ENCODE results near the gene HARBI1. TPM values are rescaled to one million over a fixed set of nuclear protein-coding genes. Genes with fewer than 3 reads are reported as not detected.

The HARBI1 gene
- total and polyA plus RNA-seq, 9 of the 15 experiments (the other 6 are each of a cell fraction or from before 2014, with no cell fraction given) = 3.5 to 8.4 (median 5.5) TPM

DNA sequence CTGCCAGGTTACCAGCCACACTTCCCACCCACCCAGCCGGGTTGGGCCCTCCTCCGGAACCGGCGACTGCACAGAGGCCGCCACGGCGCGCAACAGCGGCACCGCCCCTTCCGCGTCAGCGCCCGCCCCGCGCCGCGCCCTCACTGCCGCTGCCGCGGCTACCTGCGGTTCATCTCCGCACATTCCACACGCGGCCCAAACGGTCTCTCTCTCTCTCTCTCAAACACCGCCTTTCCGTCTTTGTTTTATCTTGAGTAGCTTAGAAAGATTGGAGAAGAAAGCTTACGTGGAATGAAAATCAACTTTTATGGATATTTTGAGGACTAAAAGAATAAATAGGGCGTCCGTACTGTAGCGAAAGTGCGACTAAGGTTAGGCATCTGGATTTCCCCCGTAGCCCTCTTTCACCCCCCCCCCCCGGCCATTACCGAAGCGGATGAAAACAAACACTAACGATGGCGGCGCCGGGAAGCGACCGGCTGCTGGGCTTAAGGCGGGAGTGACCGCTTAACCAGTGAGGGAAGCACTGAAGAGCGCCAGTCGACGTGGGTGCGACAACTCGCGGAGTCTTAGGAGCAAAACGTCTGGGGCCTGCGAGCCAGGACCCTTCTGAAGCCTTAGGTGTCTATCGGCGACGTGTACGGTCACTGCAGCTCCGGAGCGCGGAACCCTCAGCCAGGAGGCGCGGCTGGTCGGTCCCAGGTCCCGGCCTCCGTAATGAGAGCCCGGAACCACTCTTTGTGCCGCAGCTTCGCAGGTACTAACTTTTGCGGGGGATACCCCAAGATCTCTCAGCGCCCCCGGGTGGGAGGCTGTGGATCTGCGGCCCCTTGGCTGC is at the start of gene HARBI1, which contains the start of gene ATG13 (continued):
- TF ChIP-seq, protein P1, sequence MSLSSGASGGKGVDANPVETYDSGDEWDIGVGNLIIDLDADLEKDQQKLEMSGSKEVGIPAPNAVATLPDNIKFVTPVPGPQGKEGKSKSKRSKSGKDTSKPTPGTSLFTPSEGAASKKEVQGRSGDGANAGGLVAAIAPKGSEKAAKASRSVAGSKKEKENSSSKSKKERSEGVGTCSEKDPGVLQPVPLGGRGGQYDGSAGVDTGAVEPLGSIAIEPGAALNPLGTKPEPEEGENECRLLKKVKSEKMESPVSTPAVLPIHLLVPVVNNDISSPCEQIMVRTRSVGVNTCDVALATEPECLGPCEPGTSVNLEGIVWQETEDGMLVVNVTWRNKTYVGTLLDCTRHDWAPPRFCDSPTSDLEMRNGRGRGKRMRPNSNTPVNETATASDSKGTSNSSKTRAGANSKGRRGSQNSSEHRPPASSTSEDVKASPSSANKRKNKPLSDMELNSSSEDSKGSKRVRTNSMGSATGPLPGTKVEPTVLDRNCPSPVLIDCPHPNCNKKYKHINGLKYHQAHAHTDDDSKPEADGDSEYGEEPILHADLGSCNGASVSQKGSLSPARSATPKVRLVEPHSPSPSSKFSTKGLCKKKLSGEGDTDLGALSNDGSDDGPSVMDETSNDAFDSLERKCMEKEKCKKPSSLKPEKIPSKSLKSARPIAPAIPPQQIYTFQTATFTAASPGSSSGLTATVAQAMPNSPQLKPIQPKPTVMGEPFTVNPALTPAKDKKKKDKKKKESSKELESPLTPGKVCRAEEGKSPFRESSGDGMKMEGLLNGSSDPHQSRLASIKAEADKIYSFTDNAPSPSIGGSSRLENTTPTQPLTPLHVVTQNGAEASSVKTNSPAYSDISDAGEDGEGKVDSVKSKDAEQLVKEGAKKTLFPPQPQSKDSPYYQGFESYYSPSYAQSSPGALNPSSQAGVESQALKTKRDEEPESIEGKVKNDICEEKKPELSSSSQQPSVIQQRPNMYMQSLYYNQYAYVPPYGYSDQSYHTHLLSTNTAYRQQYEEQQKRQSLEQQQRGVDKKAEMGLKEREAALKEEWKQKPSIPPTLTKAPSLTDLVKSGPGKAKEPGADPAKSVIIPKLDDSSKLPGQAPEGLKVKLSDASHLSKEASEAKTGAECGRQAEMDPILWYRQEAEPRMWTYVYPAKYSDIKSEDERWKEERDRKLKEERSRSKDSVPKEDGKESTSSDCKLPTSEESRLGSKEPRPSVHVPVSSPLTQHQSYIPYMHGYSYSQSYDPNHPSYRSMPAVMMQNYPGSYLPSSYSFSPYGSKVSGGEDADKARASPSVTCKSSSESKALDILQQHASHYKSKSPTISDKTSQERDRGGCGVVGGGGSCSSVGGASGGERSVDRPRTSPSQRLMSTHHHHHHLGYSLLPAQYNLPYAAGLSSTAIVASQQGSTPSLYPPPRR (CRISPR knock-in tag; IDR thresholded peaks at IDR 0.05; ENCODE audit: borderline replicate concordance) = no peak
- TF ChIP-seq ZBTB7A (IDR thresholded peaks at IDR 0.05; ENCODE audit: borderline replicate concordance, control insufficient read depth, low read depth, low read length) (peak; percentile 86), GABPA (tag; conservative IDR thresholded peaks at IDR 0.05; ENCODE audit: low read depth) (peak; percentile 89), MCM2 (IDR thresholded peaks at IDR 0.05; ENCODE audit: low read depth) (no peak), ZNF146 (CRISPR knock-in tag; IDR thresholded peaks at IDR 0.05; ENCODE audit: unreplicated experiment) (no peak), NFYB (IDR thresholded peaks at IDR 0.05; ENCODE audit: extremely low read depth, insufficient read length) (no peak), EZH2 (IDR thresholded peaks at IDR 0.05; ENCODE audit: borderline replicate concordance, low read depth, low read length) (no peak), ZNF24 (IDR thresholded peaks at IDR 0.05) (no peak)
- TF ChIP-seq, protein P2, sequence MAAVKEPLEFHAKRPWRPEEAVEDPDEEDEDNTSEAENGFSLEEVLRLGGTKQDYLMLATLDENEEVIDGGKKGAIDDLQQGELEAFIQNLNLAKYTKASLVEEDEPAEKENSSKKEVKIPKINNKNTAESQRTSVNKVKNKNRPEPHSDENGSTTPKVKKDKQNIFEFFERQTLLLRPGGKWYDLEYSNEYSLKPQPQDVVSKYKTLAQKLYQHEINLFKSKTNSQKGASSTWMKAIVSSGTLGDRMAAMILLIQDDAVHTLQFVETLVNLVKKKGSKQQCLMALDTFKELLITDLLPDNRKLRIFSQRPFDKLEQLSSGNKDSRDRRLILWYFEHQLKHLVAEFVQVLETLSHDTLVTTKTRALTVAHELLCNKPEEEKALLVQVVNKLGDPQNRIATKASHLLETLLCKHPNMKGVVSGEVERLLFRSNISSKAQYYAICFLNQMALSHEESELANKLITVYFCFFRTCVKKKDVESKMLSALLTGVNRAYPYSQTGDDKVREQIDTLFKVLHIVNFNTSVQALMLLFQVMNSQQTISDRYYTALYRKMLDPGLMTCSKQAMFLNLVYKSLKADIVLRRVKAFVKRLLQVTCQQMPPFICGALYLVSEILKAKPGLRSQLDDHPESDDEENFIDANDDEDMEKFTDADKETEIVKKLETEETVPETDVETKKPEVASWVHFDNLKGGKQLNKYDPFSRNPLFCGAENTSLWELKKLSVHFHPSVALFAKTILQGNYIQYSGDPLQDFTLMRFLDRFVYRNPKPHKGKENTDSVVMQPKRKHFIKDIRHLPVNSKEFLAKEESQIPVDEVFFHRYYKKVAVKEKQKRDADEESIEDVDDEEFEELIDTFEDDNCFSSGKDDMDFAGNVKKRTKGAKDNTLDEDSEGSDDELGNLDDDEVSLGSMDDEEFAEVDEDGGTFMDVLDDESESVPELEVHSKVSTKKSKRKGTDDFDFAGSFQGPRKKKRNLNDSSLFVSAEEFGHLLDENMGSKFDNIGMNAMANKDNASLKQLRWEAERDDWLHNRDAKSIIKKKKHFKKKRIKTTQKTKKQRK (IDR thresholded peaks at IDR 0.05; ENCODE audit: borderline replicate concordance, low read depth, low read length) = no peak
- TF ChIP-seq, protein P3, sequence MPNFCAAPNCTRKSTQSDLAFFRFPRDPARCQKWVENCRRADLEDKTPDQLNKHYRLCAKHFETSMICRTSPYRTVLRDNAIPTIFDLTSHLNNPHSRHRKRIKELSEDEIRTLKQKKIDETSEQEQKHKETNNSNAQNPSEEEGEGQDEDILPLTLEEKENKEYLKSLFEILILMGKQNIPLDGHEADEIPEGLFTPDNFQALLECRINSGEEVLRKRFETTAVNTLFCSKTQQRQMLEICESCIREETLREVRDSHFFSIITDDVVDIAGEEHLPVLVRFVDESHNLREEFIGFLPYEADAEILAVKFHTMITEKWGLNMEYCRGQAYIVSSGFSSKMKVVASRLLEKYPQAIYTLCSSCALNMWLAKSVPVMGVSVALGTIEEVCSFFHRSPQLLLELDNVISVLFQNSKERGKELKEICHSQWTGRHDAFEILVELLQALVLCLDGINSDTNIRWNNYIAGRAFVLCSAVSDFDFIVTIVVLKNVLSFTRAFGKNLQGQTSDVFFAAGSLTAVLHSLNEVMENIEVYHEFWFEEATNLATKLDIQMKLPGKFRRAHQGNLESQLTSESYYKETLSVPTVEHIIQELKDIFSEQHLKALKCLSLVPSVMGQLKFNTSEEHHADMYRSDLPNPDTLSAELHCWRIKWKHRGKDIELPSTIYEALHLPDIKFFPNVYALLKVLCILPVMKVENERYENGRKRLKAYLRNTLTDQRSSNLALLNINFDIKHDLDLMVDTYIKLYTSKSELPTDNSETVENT (CRISPR knock-in tag; IDR thresholded peaks at IDR 0.05) = no peak; the same call in 1 of the 2 replicates
- TF ChIP-seq, protein P4, sequence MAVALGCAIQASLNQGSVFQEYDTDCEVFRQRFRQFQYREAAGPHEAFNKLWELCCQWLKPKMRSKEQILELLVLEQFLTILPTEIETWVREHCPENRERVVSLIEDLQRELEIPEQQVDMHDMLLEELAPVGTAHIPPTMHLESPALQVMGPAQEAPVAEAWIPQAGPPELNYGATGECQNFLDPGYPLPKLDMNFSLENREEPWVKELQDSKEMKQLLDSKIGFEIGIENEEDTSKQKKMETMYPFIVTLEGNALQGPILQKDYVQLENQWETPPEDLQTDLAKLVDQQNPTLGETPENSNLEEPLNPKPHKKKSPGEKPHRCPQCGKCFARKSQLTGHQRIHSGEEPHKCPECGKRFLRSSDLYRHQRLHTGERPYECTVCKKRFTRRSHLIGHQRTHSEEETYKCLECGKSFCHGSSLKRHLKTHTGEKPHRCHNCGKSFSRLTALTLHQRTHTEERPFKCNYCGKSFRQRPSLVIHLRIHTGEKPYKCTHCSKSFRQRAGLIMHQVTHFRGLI (CRISPR knock-in tag; IDR thresholded peaks at IDR 0.05) = no peak
- TF ChIP-seq, protein P5, sequence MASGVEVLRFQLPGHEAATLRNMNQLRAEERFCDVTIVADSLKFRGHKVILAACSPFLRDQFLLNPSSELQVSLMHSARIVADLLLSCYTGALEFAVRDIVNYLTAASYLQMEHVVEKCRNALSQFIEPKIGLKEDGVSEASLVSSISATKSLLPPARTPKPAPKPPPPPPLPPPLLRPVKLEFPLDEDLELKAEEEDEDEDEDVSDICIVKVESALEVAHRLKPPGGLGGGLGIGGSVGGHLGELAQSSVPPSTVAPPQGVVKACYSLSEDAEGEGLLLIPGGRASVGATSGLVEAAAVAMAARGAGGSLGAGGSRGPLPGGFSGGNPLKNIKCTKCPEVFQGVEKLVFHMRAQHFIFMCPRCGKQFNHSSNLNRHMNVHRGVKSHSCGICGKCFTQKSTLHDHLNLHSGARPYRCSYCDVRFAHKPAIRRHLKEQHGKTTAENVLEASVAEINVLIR (CRISPR knock-in tag; IDR thresholded peaks at IDR 0.05) = peak; percentile 69

All from K562 (cell line).